Measurements from ENCODE around the gene SLFN12L.
"Not testable (repeated sequence)": the region's sequence is repeated elsewhere in the genome, so short reads cannot be mapped to it uniquely, and the experiment has no call there.

The SLFN12L gene

GRCh38 chr17:35545150-35545549 lies 7.7 kb upstream of the SLFN12L start:
- H3K4me3 ChIP-seq (ENCODE audit: low read depth in 1 of 2, low read length in 2 of 2): no peak overlapping the region
- H3K9me3 ChIP-seq (ENCODE audit: control insufficient read depth in 1 of 2, low read length in 2 of 2): no peaks in the 10 kb centered on the region
- H3K27me3 ChIP-seq (ENCODE audit: control insufficient read depth in 1 of 2, insufficient read depth in 2 of 2, low read length in 2 of 2): no peaks in the 10 kb centered on the region
- no peak overlapping the region for H3K27ac ChIP-seq (ENCODE audit: low read depth, low read length)
- no peak overlapping the region for H3K9ac ChIP-seq (ENCODE audit: low read depth in 1 of 2, low read length in 2 of 2)
- H3K36me3 ChIP-seq (ENCODE audit: control insufficient read depth in 1 of 2, insufficient read depth in 2 of 2, low read length in 2 of 2): no peaks in the 10 kb centered on the region
- peaks cover 0 to 5% of the 10 kb centered on the region in 2 donors for H3K4me1 ChIP-seq (ENCODE audit: control insufficient read depth in 1 of 2, insufficient read depth in 2 of 2, low read length in 2 of 2)

GRCh38 chr17:35543856-35544255 lies 6.4 kb upstream of the SLFN12L start:
- peaks cover 0 to 8% of the 10 kb centered on the region in 2 donors for H3K4me1 ChIP-seq (ENCODE audit: control insufficient read depth in 1 of 2, insufficient read depth in 2 of 2, low read length in 2 of 2)
- H3K27me3 ChIP-seq (ENCODE audit: control insufficient read depth in 1 of 2, insufficient read depth in 2 of 2, low read length in 2 of 2): no peaks in the 10 kb centered on the region
- no peaks in the 10 kb centered on the region for H3K9me3 ChIP-seq (ENCODE audit: control insufficient read depth in 1 of 2, low read length in 2 of 2)
- no peak overlapping the region for H3K4me3 ChIP-seq (ENCODE audit: low read depth in 1 of 2, low read length in 2 of 2)
- H3K9ac ChIP-seq (ENCODE audit: low read depth in 1 of 2, low read length in 2 of 2): no peak overlapping the region
- H3K36me3 ChIP-seq (ENCODE audit: control insufficient read depth in 1 of 2, insufficient read depth in 2 of 2, low read length in 2 of 2): no peaks in the 10 kb centered on the region
- H3K27ac ChIP-seq (ENCODE audit: low read depth, low read length): no peak overlapping the region

GRCh38 chr17:35542990-35543389 lies 5.5 kb upstream of the SLFN12L start:
- H3K4me3 ChIP-seq (ENCODE audit: low read depth in 1 of 2, low read length in 2 of 2): no peak overlapping the region
- H3K36me3 ChIP-seq (ENCODE audit: control insufficient read depth in 1 of 2, insufficient read depth in 2 of 2, low read length in 2 of 2): no peaks in the 10 kb centered on the region
- H3K4me1 ChIP-seq (ENCODE audit: control insufficient read depth in 1 of 2, insufficient read depth in 2 of 2, low read length in 2 of 2): peaks cover 0 to 12% of the 10 kb centered on the region in 2 donors
- H3K27me3 ChIP-seq (ENCODE audit: control insufficient read depth in 1 of 2, insufficient read depth in 2 of 2, low read length in 2 of 2): no peaks in the 10 kb centered on the region
- no peaks in the 10 kb centered on the region for H3K9me3 ChIP-seq (ENCODE audit: control insufficient read depth in 1 of 2, low read length in 2 of 2)
- no peak overlapping the region for H3K9ac ChIP-seq (ENCODE audit: low read depth in 1 of 2, low read length in 2 of 2)
- no peak overlapping the region for H3K27ac ChIP-seq (ENCODE audit: low read depth, low read length)

- H3K4me3 ChIP-seq (ENCODE audit: low read depth in 1 of 2, low read length in 2 of 2): peak overlapping the region; percentile 82 to 85
- H3K27me3 ChIP-seq (ENCODE audit: control insufficient read depth in 1 of 2, insufficient read depth in 2 of 2, low read length in 2 of 2): no peaks in the 10 kb centered on the region
- peak overlapping the region in 1 of 2 donors; percentile 66 for H3K9ac ChIP-seq (ENCODE audit: low read depth in 1 of 2, low read length in 2 of 2)
- H3K36me3 ChIP-seq (ENCODE audit: control insufficient read depth in 1 of 2, insufficient read depth in 2 of 2, low read length in 2 of 2): no peaks in the 10 kb centered on the region
- H3K4me1 ChIP-seq (ENCODE audit: control insufficient read depth in 1 of 2, insufficient read depth in 2 of 2, low read length in 2 of 2): peaks cover 0 to 13% of the 10 kb centered on the region in 2 donors
- no peaks in the 10 kb centered on the region for H3K9me3 ChIP-seq (ENCODE audit: control insufficient read depth in 1 of 2, low read length in 2 of 2)
- no peak overlapping the region for H3K27ac ChIP-seq (ENCODE audit: low read depth, low read length)
These were observed 4.0 kb upstream of the SLFN12L start for GRCh38 chr17:35541434-35541833.

GRCh38 chr17:35540589-35541404 lies 3.3 kb upstream of the SLFN12L start:
- Histone ChIP-seq H3K27me3 (ENCODE audit: control insufficient read depth in 1 of 2, insufficient read depth in 2 of 2, low read length in 2 of 2) (no peaks in the 10 kb centered on the region), H3K9ac (ENCODE audit: low read depth in 1 of 2, low read length in 2 of 2) (peak overlapping the region; percentile 65 to 66), H3K36me3 (ENCODE audit: control insufficient read depth in 1 of 2, insufficient read depth in 2 of 2, low read length in 2 of 2) (no peaks in the 10 kb centered on the region), H3K4me1 (ENCODE audit: control insufficient read depth in 1 of 2, insufficient read depth in 2 of 2, low read length in 2 of 2) (peaks cover 0 to 13% of the 10 kb centered on the region in 2 donors), H3K4me3 (ENCODE audit: low read depth in 1 of 2, low read length in 2 of 2) (peak overlapping the region; percentile 82 to 85), H3K9me3 (ENCODE audit: control insufficient read depth in 1 of 2, low read length in 2 of 2) (no peaks in the 10 kb centered on the region), H3K27ac (ENCODE audit: low read depth, low read length) (peak overlapping the region; percentile 73)

- H3K9me3 ChIP-seq (ENCODE audit: control insufficient read depth in 1 of 2, low read length in 2 of 2): no peaks in the 10 kb centered on the region
These were observed 2.2 kb upstream of the SLFN12L start for GRCh38 chr17:35539659-35540026.

GRCh38 chr17:35536664-35537171 lies 760 bp downstream of the SLFN12L start:
- no peak overlapping the region for H3K27ac ChIP-seq (ENCODE audit: low read depth, low read length)
- peak overlapping the region; percentile 20 to 27 for H3K9ac ChIP-seq (ENCODE audit: low read depth in 1 of 2, low read length in 2 of 2)
- no peaks in the 10 kb centered on the region for H3K27me3 ChIP-seq (ENCODE audit: control insufficient read depth in 1 of 2, insufficient read depth in 2 of 2, low read length in 2 of 2)
- H3K4me1 ChIP-seq (ENCODE audit: control insufficient read depth in 1 of 2, insufficient read depth in 2 of 2, low read length in 2 of 2): peaks cover 0 to 13% of the 10 kb centered on the region in 2 donors
- H3K9me3 ChIP-seq (ENCODE audit: control insufficient read depth in 1 of 2, low read length in 2 of 2): no peaks in the 10 kb centered on the region
- H3K4me3 ChIP-seq (ENCODE audit: low read depth in 1 of 2, low read length in 2 of 2): peak overlapping the region; percentile 27 to 40
- H3K36me3 ChIP-seq (ENCODE audit: control insufficient read depth in 1 of 2, insufficient read depth in 2 of 2, low read length in 2 of 2): no peaks in the 10 kb centered on the region

More at GRCh38 chr17:35539659-35540026, 2.2 kb upstream of the SLFN12L start:
- no peaks in the 10 kb centered on the region for H3K27me3 ChIP-seq (ENCODE audit: control insufficient read depth in 1 of 2, insufficient read depth in 2 of 2, low read length in 2 of 2)
- H3K36me3 ChIP-seq (ENCODE audit: control insufficient read depth in 1 of 2, insufficient read depth in 2 of 2, low read length in 2 of 2): no peaks in the 10 kb centered on the region
- peak overlapping the region; percentile 41 to 53 for H3K4me3 ChIP-seq (ENCODE audit: low read depth in 1 of 2, low read length in 2 of 2)
- no peak overlapping the region for H3K27ac ChIP-seq (ENCODE audit: low read depth, low read length)
- peak overlapping the region in 1 of 2 donors; percentile 11 for H3K9ac ChIP-seq (ENCODE audit: low read depth in 1 of 2, low read length in 2 of 2)
- peaks cover 0 to 13% of the 10 kb centered on the region in 2 donors for H3K4me1 ChIP-seq (ENCODE audit: control insufficient read depth in 1 of 2, insufficient read depth in 2 of 2, low read length in 2 of 2)

GRCh38 chr17:35535406-35535805 lies 2.1 kb downstream of the SLFN12L start:
- not testable (repeated sequence) for H3K36me3 ChIP-seq (ENCODE audit: control insufficient read depth in 1 of 2, insufficient read depth in 2 of 2, low read length in 2 of 2); H3K27ac ChIP-seq (ENCODE audit: low read depth, low read length); H3K9ac ChIP-seq (ENCODE audit: low read depth in 1 of 2, low read length in 2 of 2); H3K9me3 ChIP-seq (ENCODE audit: control insufficient read depth in 1 of 2, low read length in 2 of 2); H3K27me3 ChIP-seq (ENCODE audit: control insufficient read depth in 1 of 2, insufficient read depth in 2 of 2, low read length in 2 of 2)
- Histone ChIP-seq H3K4me3 (ENCODE audit: low read depth in 1 of 2, low read length in 2 of 2) (peak overlapping the region in 1 of 2 donors; percentile 19), H3K4me1 (ENCODE audit: control insufficient read depth in 1 of 2, insufficient read depth in 2 of 2, low read length in 2 of 2) (peaks cover 0 to 11% of the 10 kb centered on the region in 2 donors)

GRCh38 chr17:35534576-35535093 lies 2.8 kb downstream of the SLFN12L start:
- H3K27ac ChIP-seq (ENCODE audit: low read depth, low read length): no peak overlapping the region
- H3K9ac ChIP-seq (ENCODE audit: low read depth in 1 of 2, low read length in 2 of 2): peak overlapping the region in 1 of 2 donors; percentile 49
- H3K9me3 ChIP-seq (ENCODE audit: control insufficient read depth in 1 of 2, low read length in 2 of 2): no peaks in the 10 kb centered on the region
- no peaks in the 10 kb centered on the region for H3K36me3 ChIP-seq (ENCODE audit: control insufficient read depth in 1 of 2, insufficient read depth in 2 of 2, low read length in 2 of 2)
- peaks cover 0 to 5% of the 10 kb centered on the region in 2 donors for H3K4me1 ChIP-seq (ENCODE audit: control insufficient read depth in 1 of 2, insufficient read depth in 2 of 2, low read length in 2 of 2)
- peak overlapping the region; percentile 17 to 40 for H3K4me3 ChIP-seq (ENCODE audit: low read depth in 1 of 2, low read length in 2 of 2)
- no peaks in the 10 kb centered on the region for H3K27me3 ChIP-seq (ENCODE audit: control insufficient read depth in 1 of 2, insufficient read depth in 2 of 2, low read length in 2 of 2)

- H3K9me3 ChIP-seq (ENCODE audit: control insufficient read depth in 1 of 2, low read length in 2 of 2): no peaks in the 10 kb centered on the region
- H3K36me3 ChIP-seq (ENCODE audit: control insufficient read depth in 1 of 2, insufficient read depth in 2 of 2, low read length in 2 of 2): no peaks in the 10 kb centered on the region
- peaks cover 0 to under 1% of the 10 kb centered on the region in 2 donors for H3K27me3 ChIP-seq (ENCODE audit: control insufficient read depth in 1 of 2, insufficient read depth in 2 of 2, low read length in 2 of 2)
- H3K27ac ChIP-seq (ENCODE audit: low read depth, low read length): no peak overlapping the region
- H3K4me1 ChIP-seq (ENCODE audit: control insufficient read depth in 1 of 2, insufficient read depth in 2 of 2, low read length in 2 of 2): no peaks in the 10 kb centered on the region
- H3K4me3 ChIP-seq (ENCODE audit: low read depth in 1 of 2, low read length in 2 of 2): no peak overlapping the region
- H3K9ac ChIP-seq (ENCODE audit: low read depth in 1 of 2, low read length in 2 of 2): no peak overlapping the region
These were observed 6.3 kb downstream of the SLFN12L start for GRCh38 chr17:35531160-35531559.
